Loucy (cell line): ENCODE results near the gene BTNL3.

ENCODE experiments used
- H2AFZ ChIP-seq: fragments of 200-600 bp; sonication (generic); 2 replicates; pipeline ENCODE4 v1.6.0; 2016; ENCODE audit warnings: antibody characterized with exemption, mild to moderate bottlenecking, low read length, moderate library complexity
- H3F3A ChIP-seq: fragments of 200-600 bp; 2 replicates; pipeline ENCODE4 v1.6.0; 2016; ENCODE audit warnings: antibody characterized with exemption, low read depth, mild to moderate bottlenecking
- H3K27me3 ChIP-seq: fragments of 200-600 bp; sonication (generic); 2 replicates; pipeline ENCODE4 v1.6.1; 2014; ENCODE audit warnings: low read length, mild to moderate bottlenecking; ENCODE audit not compliant: insufficient read depth, poor library complexity, severe bottlenecking
- H3K36me3 ChIP-seq: fragments of 200-600 bp; sonication (generic); 2 replicates; pipeline ENCODE4 v1.6.1; 2016; ENCODE audit warnings: low read length; ENCODE audit not compliant: insufficient read depth
- H3K4me1 ChIP-seq: fragments of 200-600 bp; sonication (generic); 2 replicates; pipeline ENCODE4 v1.5.1; 2014; ENCODE audit warnings: low read length, mild to moderate bottlenecking; ENCODE audit not compliant: insufficient read depth, poor library complexity, severe bottlenecking
- H3K4me2 ChIP-seq: fragments of 200-600 bp; sonication (generic); 2 replicates; pipeline ENCODE4 v1.6.0; 2014; ENCODE audit warnings: antibody characterized with exemption, low read length, low read depth, mild to moderate bottlenecking; ENCODE audit not compliant: poor library complexity, severe bottlenecking
- H3K4me3 ChIP-seq: fragments of 200-600 bp; sonication (generic); 2 replicates; pipeline ENCODE4 v1.5.1; 2014; ENCODE audit warnings: low read length, mild to moderate bottlenecking, mixed read lengths; ENCODE audit not compliant: poor library complexity, severe bottlenecking
- H3K79me2 ChIP-seq: fragments of 200-600 bp; sonication (generic); 2 replicates; pipeline ENCODE4 v1.6.1; 2014; ENCODE audit warnings: low read length; ENCODE audit not compliant: insufficient read depth
- H3K9ac ChIP-seq: fragments of 200-600 bp; sonication (generic); 2 replicates; pipeline ENCODE4 v1.6.0; 2014; ENCODE audit warnings: mild to moderate bottlenecking, low read depth, low read length, moderate library complexity; ENCODE audit not compliant: poor library complexity, severe bottlenecking
- H3K9me2 ChIP-seq: fragments of 200-600 bp; sonication (generic); replicated peaks from 2 replicates; pipeline ENCODE4 v1.6.1; 2016; ENCODE audit warnings: low read depth, low read length, mixed read lengths
- H3K9me3 ChIP-seq: fragments of 200-600 bp; sonication (generic); 2 replicates; pipeline ENCODE4 v1.6.1; 2014; ENCODE audit warnings: mild to moderate bottlenecking, antibody characterized with exemption, low read length, low read depth; ENCODE audit not compliant: insufficient read depth
- H4K20me1 ChIP-seq: fragments of 200-600 bp; sonication (generic); 2 replicates; pipeline ENCODE4 v1.6.0; 2014; ENCODE audit warnings: antibody characterized with exemption, low read length, mild to moderate bottlenecking; ENCODE audit not compliant: insufficient read depth, poor library complexity, severe bottlenecking
- CTCF ChIP-seq: fragments of 200-600 bp; sonication (generic); conservative IDR thresholded peaks from 2 replicates; pipeline ENCODE4 v1.5.1; 2014; ENCODE audit warnings: mild to moderate bottlenecking, antibody characterized with exemption, low read length
- EZH2phosphoT487 ChIP-seq: fragments of 200-600 bp; IDR thresholded peaks from 2 replicates; pipeline ENCODE4 v1.6.1; 2018; ENCODE audit warnings: antibody characterized with exemption, mild to moderate bottlenecking, moderate library complexity, borderline replicate concordance

BTNL3 gene

GRCh38 chr5:181053488-181054121, 65.0 kb downstream of the BTNL3 start:
- H3K4me3 ChIP-seq: no peak overlapping the region
- peaks cover 3% of the 10 kb centered on the region for H3K4me1 ChIP-seq
- no peak overlapping the region for H2AFZ ChIP-seq
- H3K79me2 ChIP-seq: no peaks in the 10 kb centered on the region
- H3K9ac ChIP-seq: no peak overlapping the region
- no peaks in the 10 kb centered on the region for H3F3A ChIP-seq
- no peaks in the 10 kb centered on the region for H3K27me3 ChIP-seq
- no peaks in the 10 kb centered on the region for H3K9me3 ChIP-seq
- no peak for TF ChIP-seq CTCF
- TF ChIP-seq EZH2phosphoT487: no peak
- no peaks in the 10 kb centered on the region for H4K20me1 ChIP-seq
- no peaks in the 10 kb centered on the region for H3K36me3 ChIP-seq
- no peak overlapping the region for H3K4me2 ChIP-seq
- H3K9me2 ChIP-seq: no peaks in the 10 kb centered on the region

GRCh38 chr5:181054138-181054537, 65.5 kb downstream of the BTNL3 start:
- no peak for TF ChIP-seq EZH2phosphoT487
- Histone ChIP-seq H3K9me2 (no peaks in the 10 kb centered on the region), H3K4me1 (peaks cover 3% of the 10 kb centered on the region), H3K9me3 (no peaks in the 10 kb centered on the region), H3K4me2 (no peak overlapping the region), H3K27me3 (no peaks in the 10 kb centered on the region), H3K9ac (no peak overlapping the region), H2AFZ (no peak overlapping the region), H3F3A (no peaks in the 10 kb centered on the region), H3K4me3 (no peak overlapping the region), H4K20me1 (no peaks in the 10 kb centered on the region), H3K79me2 (no peaks in the 10 kb centered on the region), H3K36me3 (no peaks in the 10 kb centered on the region)

GRCh38 chr5:181054871-181055459, 66.3 kb downstream of the BTNL3 start:
- H3K4me3 ChIP-seq: no peak overlapping the region
- H2AFZ ChIP-seq: no peak overlapping the region
- H3K36me3 ChIP-seq: no peaks in the 10 kb centered on the region
- no peaks in the 10 kb centered on the region for H3K9me3 ChIP-seq
- H3K4me1 ChIP-seq: peaks cover 3% of the 10 kb centered on the region
- no peaks in the 10 kb centered on the region for H3K79me2 ChIP-seq
- no peaks in the 10 kb centered on the region for H3K9me2 ChIP-seq
- no peaks in the 10 kb centered on the region for H4K20me1 ChIP-seq
- no peaks in the 10 kb centered on the region for H3K27me3 ChIP-seq
- no peak for TF ChIP-seq CTCF
- H3K4me2 ChIP-seq: no peak overlapping the region
- no peaks in the 10 kb centered on the region for H3F3A ChIP-seq
- no peak overlapping the region for H3K9ac ChIP-seq
